HepG2 (cell line): ENCODE measurements around the gene PAN2.

Experiments
- KLF13 ChIP-seq: sonication (generic); formaldehyde crosslinking; IDR thresholded peaks from 2 replicates; pipeline ENCODE4 v1.4.0; 2020; ENCODE audit warnings: mild to moderate bottlenecking, missing genetic modification reagents
- MYNN ChIP-seq: sonication (generic); formaldehyde crosslinking; IDR thresholded peaks from 2 replicates; pipeline ENCODE4 v1.4.0; 2020; ENCODE audit warnings: mild to moderate bottlenecking, low read depth, missing genetic modification reagents
- NFYB ChIP-seq: sonication (generic); formaldehyde crosslinking; IDR thresholded peaks from 2 replicates; pipeline ENCODE4 v1.4.0; 2020; ENCODE audit warnings: missing genetic modification reagents
- RAD21 ChIP-seq: fragments of 450-650 bp; formaldehyde crosslinking; IDR thresholded peaks from 2 replicates; pipeline ENCODE4 v1.5.0; 2020; ENCODE audit warnings: mild to moderate bottlenecking
- TCF7L2 ChIP-seq: IDR thresholded peaks from 2 replicates; pipeline ENCODE4 v1.6.1; 2011; ENCODE audit warnings: mild to moderate bottlenecking, low read depth, low read length, moderate library complexity
- ZNF354B ChIP-seq: sonication (generic); formaldehyde crosslinking; IDR thresholded peaks from 2 replicates; pipeline ENCODE4 v1.8.0; 2022; ENCODE audit warnings: mild to moderate bottlenecking, missing genetic modification reagents

DNA sequence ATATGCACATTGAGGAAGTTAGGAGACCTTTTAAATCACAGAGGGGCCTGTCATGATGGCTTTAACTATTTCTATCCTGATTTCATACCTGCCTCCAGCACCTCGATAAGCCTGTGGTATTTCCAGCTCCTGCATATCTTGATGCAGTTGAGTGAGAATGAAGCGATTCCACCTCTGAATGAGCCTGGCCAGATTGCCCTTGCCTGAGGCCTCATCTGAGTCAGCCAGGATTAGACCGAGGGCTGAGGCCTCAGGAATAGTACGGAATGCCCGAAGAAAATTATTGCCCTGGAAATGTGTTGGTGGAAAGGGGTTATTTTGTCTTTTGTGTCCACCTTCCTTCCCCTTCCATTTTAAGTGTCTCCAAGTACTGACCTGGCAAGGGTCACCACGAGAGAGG is 9.6 kb downstream of the PAN2 start:
- no peak for TF ChIP-seq ZNF354B (CRISPR knock-in tag)
- TF ChIP-seq TCF7L2, result no peak
- no peak for TF ChIP-seq MYNN (CRISPR knock-in tag)
- TF ChIP-seq RAD21 (CRISPR knock-in tag), result no peak
- no peak for TF ChIP-seq NFYB (CRISPR knock-in tag)
- TF ChIP-seq KLF13 (CRISPR knock-in tag), result no peak
